Stimulated activated CD4-positive, alpha-beta T cell treated with anti-CD3 and anti-CD28 coated beads, Interleukin-1b, Interleukin-23, amount 100 ng/mL, for 24 hours (primary cell): ENCODE results near the gene POLR3H.
A peak's percentile ranks its signal among the peaks of the same experiment; 100 is the strongest.

Experiments
- DNase-seq, 4 experiments: peaks; one replicate each; pipeline ENCODE4 v3.0.0-alpha.2; 2020; ENCODE audit warnings: low read depth in 4 of 4, low spot score in 1 of 4

Gene POLR3H

GRCh38 chr22:41522813-41523212 is 21.5 kb downstream of the POLR3H start:
- DNase-seq: no peak

- no peak for DNase-seq
These were observed 23.1 kb downstream of the POLR3H start for GRCh38 chr22:41521126-41521525.

- DNase-seq: no peak
These were observed 26.3 kb downstream of the POLR3H start for GRCh38 chr22:41518048-41518347.

- DNase-seq: peak in 1 of 4 experiments; percentile 45
These were observed 26.9 kb downstream of the POLR3H start for GRCh38 chr22:41517172-41518047.

GRCh38 chr22:41516462-41516861 is 27.8 kb downstream of the POLR3H start:
- DNase-seq: no peak

- DNase-seq: no peak
These were observed 30.9 kb downstream of the POLR3H start for GRCh38 chr22:41513391-41513790.

GRCh38 chr22:41512421-41513194 is 31.7 kb downstream of the POLR3H start:
- no peak for DNase-seq

GRCh38 chr22:41511521-41511968 is 32.7 kb downstream of the POLR3H start:
- no peak for DNase-seq

GRCh38 chr22:41508770-41509170 is 35.5 kb downstream of the POLR3H start:
- DNase-seq: no peak

- DNase-seq: no peak
These were observed 36.8 kb downstream of the POLR3H start for GRCh38 chr22:41507330-41508063.

- no peak for DNase-seq
These were observed 38.6 kb downstream of the POLR3H start for GRCh38 chr22:41505511-41506220.

GRCh38 chr22:41504816-41505215 is 39.5 kb downstream of the POLR3H start:
- DNase-seq: no peak

GRCh38 chr22:41504397-41504796 is 39.9 kb downstream of the POLR3H start:
- DNase-seq: no peak

- no peak for DNase-seq
These were observed 43.1 kb downstream of the POLR3H start for GRCh38 chr22:41501209-41501608.

- DNase-seq: no peak
These were observed 44.0 kb downstream of the POLR3H start for GRCh38 chr22:41500303-41500702.

- no peak for DNase-seq
These were observed 44.5 kb downstream of the POLR3H start for GRCh38 chr22:41499624-41500280.

GRCh38 chr22:41498303-41498835 is 45.9 kb downstream of the POLR3H start:
- DNase-seq: no peak

GRCh38 chr22:41491374-41492100 is 52.7 kb downstream of the POLR3H start:
- no peak for DNase-seq

GRCh38 chr22:41488596-41489385 is 55.5 kb downstream of the POLR3H start:
- DNase-seq: no peak
